ENCODE data around the gene RFTN2. TPM values are rescaled to one million over a fixed set of nuclear protein-coding genes. Genes with fewer than 3 reads are reported as not detected.
"Not testable (repeated sequence)": the region's sequence is repeated elsewhere in the genome, so short reads cannot be mapped to it uniquely, and the experiment has no call there.

The RFTN2 gene
- total and polyA plus RNA-seq, 12 donors = 1.2 to 15.8 (median 9.3) TPM

DNA sequence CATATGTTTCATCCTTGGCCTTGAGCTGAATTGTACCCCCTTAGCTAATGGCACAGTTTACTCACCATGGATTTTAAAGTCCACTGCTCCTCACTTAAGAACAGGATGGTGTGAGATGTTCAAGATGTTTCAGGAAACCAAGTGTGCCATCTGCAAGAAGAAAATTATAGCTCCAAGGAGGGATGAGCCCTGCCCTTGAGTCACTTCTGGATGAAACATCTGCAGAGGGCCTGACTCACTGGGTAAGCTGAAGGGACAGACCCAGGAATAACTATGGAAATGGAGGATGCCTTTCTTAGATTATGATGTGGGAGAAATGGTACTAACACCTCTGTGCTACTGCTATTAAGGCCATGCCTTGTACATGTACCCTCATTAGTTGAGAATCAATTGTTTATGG is 36.2 kb upstream of the RFTN2 start:
- H3K27ac ChIP-seq = no peak overlapping the region
- intact Hi-C loops (cut with DNase I) = no loop called here
- H3K9me3 ChIP-seq (replicated peaks in 1 of 3) = no peaks in the 10 kb centered on the region
- no peaks in the 10 kb centered on the region for H3K27me3 ChIP-seq
- H3K36me3 ChIP-seq (replicated peaks in 1 of 2) = no peaks in the 10 kb centered on the region
- DNase-seq = no peak
- TF ChIP-seq, protein P1, sequence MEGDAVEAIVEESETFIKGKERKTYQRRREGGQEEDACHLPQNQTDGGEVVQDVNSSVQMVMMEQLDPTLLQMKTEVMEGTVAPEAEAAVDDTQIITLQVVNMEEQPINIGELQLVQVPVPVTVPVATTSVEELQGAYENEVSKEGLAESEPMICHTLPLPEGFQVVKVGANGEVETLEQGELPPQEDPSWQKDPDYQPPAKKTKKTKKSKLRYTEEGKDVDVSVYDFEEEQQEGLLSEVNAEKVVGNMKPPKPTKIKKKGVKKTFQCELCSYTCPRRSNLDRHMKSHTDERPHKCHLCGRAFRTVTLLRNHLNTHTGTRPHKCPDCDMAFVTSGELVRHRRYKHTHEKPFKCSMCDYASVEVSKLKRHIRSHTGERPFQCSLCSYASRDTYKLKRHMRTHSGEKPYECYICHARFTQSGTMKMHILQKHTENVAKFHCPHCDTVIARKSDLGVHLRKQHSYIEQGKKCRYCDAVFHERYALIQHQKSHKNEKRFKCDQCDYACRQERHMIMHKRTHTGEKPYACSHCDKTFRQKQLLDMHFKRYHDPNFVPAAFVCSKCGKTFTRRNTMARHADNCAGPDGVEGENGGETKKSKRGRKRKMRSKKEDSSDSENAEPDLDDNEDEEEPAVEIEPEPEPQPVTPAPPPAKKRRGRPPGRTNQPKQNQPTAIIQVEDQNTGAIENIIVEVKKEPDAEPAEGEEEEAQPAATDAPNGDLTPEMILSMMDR (IDR thresholded peaks at IDR 0.05) = no peak
- TF ChIP-seq POLR2A (IDR thresholded peaks at IDR 0.05) = no peak
- H3K4me3 ChIP-seq = no peak overlapping the region
- H3K4me1 ChIP-seq (replicated peaks in 1 of 2) = peaks cover 8 to 30% of the 10 kb centered on the region in 2 donors

DNA sequence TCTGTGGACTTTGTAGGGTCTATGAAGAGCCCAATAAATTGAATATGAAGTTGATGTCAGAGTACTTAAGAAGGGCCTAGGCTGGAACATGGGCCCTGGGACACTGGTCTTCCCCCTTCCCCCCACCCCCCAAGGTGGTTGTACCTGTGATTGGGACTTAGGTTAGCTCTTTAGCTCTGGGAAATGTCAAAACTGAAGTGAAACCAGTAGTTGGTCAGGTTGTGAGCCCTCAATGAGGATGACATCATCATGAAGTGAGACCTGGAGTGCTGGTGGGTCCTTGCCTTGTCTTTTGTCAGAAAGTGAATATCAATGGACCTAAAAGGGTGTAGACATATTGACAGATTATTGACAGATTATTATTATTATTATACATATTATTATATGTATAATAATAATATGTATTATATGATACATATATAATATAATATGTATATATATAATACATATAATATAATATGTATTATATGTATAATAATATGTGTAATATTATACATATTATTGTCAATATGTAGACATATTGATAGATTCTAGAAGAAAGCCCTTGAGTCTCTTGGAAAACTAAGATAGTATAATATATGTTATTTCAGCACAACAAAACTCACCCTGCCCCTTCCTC is 35.1 kb upstream of the RFTN2 start:
- H3K4me3 ChIP-seq = no peak overlapping the region
- H3K9me3 ChIP-seq (replicated peaks in 1 of 3) = no peaks in the 10 kb centered on the region
- no peaks in the 10 kb centered on the region for H3K27me3 ChIP-seq
- H3K36me3 ChIP-seq (replicated peaks in 1 of 2) = no peaks in the 10 kb centered on the region
- no peak for DNase-seq
- H3K4me1 ChIP-seq (replicated peaks in 1 of 2) = peaks cover 14 to 36% of the 10 kb centered on the region in 2 donors
- TF ChIP-seq POLR2A (IDR thresholded peaks at IDR 0.05) = no peak
- TF ChIP-seq, protein P1 (IDR thresholded peaks at IDR 0.05) = no peak
- no peak overlapping the region for H3K27ac ChIP-seq
- intact Hi-C loops (cut with DNase I) = no loop called here

DNA sequence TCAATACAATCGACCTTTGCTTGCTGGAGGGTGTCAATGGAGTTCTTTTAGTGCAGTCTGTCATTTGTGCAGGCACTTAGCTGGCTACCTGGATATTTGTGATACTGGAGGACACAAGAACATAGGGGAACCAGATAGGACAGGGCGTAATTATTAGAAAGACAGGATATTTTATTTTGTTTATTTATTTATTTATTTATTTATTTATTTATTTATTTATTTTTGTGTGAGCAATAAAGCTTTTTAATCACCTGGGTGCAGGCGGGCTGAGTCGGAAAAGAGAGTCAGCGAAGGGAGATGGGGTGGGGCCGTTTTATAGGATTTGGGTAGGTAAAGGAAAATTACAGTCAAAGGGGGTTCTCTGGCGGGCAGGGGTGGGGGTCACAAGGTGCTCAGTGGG is 33.8 kb upstream of the RFTN2 start:
- H3K9me3 ChIP-seq (replicated peaks in 1 of 3); H3K27ac ChIP-seq; H3K4me3 ChIP-seq; DNase-seq; H3K36me3 ChIP-seq (replicated peaks in 1 of 2); H3K27me3 ChIP-seq: not testable (repeated sequence)
- 92 to 95% (median 92%) methylated on average over 7 of the region's 7 CpGs for WGBS, 4 donors
- peaks cover 14 to 41% of the 10 kb centered on the region in 2 donors for H3K4me1 ChIP-seq (replicated peaks in 1 of 2)
- intact Hi-C loops (cut with DNase I) = loop anchor here in 1 of 2 donors (5.0 kb wide), 1 partner anchor 68 kb away; no protein-coding TSS in a partner anchor

DNA sequence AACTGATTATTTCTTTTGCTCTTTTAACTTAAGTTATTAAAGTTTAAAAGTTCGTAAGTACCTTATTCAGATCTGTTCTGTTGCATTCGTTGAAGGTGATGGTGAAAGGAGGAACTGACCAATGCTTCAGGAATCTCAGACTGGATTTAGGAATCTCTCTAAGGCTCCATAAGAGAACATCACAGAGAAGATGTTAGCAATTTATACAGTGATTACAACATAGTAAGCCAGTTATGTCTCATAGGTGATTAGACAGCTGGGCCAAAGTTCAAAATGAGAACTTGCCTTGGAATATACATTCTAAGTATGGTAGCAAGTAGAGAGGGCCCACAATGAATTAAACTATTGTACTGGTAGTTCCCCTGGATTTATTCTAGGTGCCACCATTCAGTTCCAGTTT is 32.9 kb upstream of the RFTN2 start:
- intact Hi-C loops (cut with DNase I) = loop anchor here in 1 of 2 donors (5.0 kb wide), 1 partner anchor 69 kb away; no protein-coding TSS in a partner anchor
- 44 to 60% (median 49%) methylated on average over 2 of the region's 2 CpGs for WGBS, 4 donors
- no peak for DNase-seq

More for the DNA sequence above, 32.9 kb upstream of the RFTN2 start:
- Histone ChIP-seq H3K27ac (no peak overlapping the region), H3K9me3 (replicated peaks in 1 of 3) (no peaks in the 10 kb centered on the region), H3K27me3 (no peaks in the 10 kb centered on the region), H3K36me3 (replicated peaks in 1 of 2) (no peaks in the 10 kb centered on the region), H3K4me3 (no peak overlapping the region), H3K4me1 (replicated peaks in 1 of 2) (peaks cover 14 to 41% of the 10 kb centered on the region in 2 donors)
- TF ChIP-seq, protein P1 (IDR thresholded peaks at IDR 0.05) = no peak
- TF ChIP-seq POLR2A (IDR thresholded peaks at IDR 0.05) = no peak
